B cell (primary cell): ENCODE measurements around the gene RNF40. TPM values are rescaled to one million over a fixed set of nuclear protein-coding genes. Genes with fewer than 3 reads are reported as not detected.

Experiments used
- ATAC-seq: fragments of 200-7000 bp; cut with Tn5 transposase; one replicate; pipeline ENCODE4 v1.10.0; 2021; ENCODE audit warnings: low read depth, mild to moderate bottlenecking, moderate number of reproducible peaks, moderate library complexity
- CTCF ChIA-PET: fragments of 350-600 bp; sonication (Branson Sonifier 250); formaldehyde crosslinking; loops from one replicate; lab custom pipeline; 2021; ENCODE audit warnings: antibody characterized with exemption, inconsistent platforms; lab: Charles Lee
- POLR2A ChIA-PET: fragments of 350-600 bp; sonication (Branson Sonifier 250); formaldehyde crosslinking; loops from one replicate; lab custom pipeline; 2021; ENCODE audit warnings: antibody characterized with exemption; lab: Charles Lee
- DNase-seq: peaks from one replicate; pipeline ENCODE4 v3.0.0; 2013
- H2AFZ ChIP-seq: 2 replicates; pipeline ENCODE4 v1.6.1; 2012; ENCODE audit warnings: mild to moderate bottlenecking, low read depth, low read length; ENCODE audit not compliant: insufficient read depth, poor library complexity, severe bottlenecking
- H3K27ac ChIP-seq, 2 donors: 1 replicate in 1 of 2; 2 replicates in 1 of 2; pipeline ENCODE4 v1.5.1; 2012 to 2013; ENCODE audit warnings: low read length in 2 of 2, mild to moderate bottlenecking in 2 of 2, moderate library complexity in 1 of 2
- H3K27me3 ChIP-seq, 4 experiments: fragments of 200-600 bp in 1 of 4; sonication (generic) in 1 of 4; replicated peaks in 1 of 4; 1 replicate in 2 of 4; 2 replicates in 2 of 4; pipeline versions ENCODE4 v1.6.1 to v1.7.0; 2013 to 2016; ENCODE audit warnings: low read length in 3 of 4, mild to moderate bottlenecking in 2 of 4, mixed read lengths in 1 of 4, moderate library complexity in 1 of 4; ENCODE audit not compliant: insufficient read depth in 4 of 4, control insufficient read depth in 3 of 4; ENCODE audit errors: control extremely low read depth in 1 of 4
- H3K36me3 ChIP-seq, 2 experiments: replicated peaks in 1 of 2; 1 replicate in 1 of 2; 2 replicates in 1 of 2; pipeline versions ENCODE4 v1.6.1 to v1.7.1; 2013; ENCODE audit warnings: low read length in 1 of 2; ENCODE audit not compliant: insufficient read depth in 2 of 2, control insufficient read depth in 1 of 2; ENCODE audit errors: control extremely low read depth in 1 of 2, extremely low read depth in 1 of 2
- H3K4me1 ChIP-seq, 2 donors: fragments of 200-600 bp in 1 of 2; sonication (generic) in 1 of 2; 1 replicate in 1 of 2; 2 replicates in 1 of 2; pipeline versions ENCODE4 v1.5.1 to v1.6.1; 2013 to 2017; ENCODE audit warnings: low read length in 2 of 2; ENCODE audit not compliant: control insufficient read depth in 2 of 2, insufficient read depth in 2 of 2
- H3K4me2 ChIP-seq: replicated peaks from 2 replicates; pipeline ENCODE3; 2012; ENCODE audit warnings: mild to moderate bottlenecking, low read depth, low read length; ENCODE audit not compliant: poor library complexity, severe bottlenecking
- H3K4me3 ChIP-seq, 5 experiments: fragments of 200-600 bp in 1 of 5; sonication (generic) in 1 of 5; 1 replicate in 3 of 5; 2 replicates in 2 of 5; pipeline versions ENCODE4 v1.5.1 to v1.7.0; 2011 to 2016; ENCODE audit warnings: low read length in 4 of 5, mild to moderate bottlenecking in 4 of 5, low read depth in 2 of 5, control low read depth in 1 of 5, moderate library complexity in 1 of 5; ENCODE audit not compliant: insufficient read depth in 1 of 5; ENCODE audit errors: control extremely low read depth in 1 of 5, extremely low read depth in 1 of 5
- H3K79me2 ChIP-seq: fragments of 200-600 bp; sonication (generic); one replicate; pipeline ENCODE4 v1.6.0; 2016; ENCODE audit warnings: low read length; ENCODE audit not compliant: control insufficient read depth, insufficient read depth
- H3K9ac ChIP-seq: fragments of 200-600 bp; sonication (generic); 2 replicates; pipeline ENCODE4 v1.6.1; 2017; ENCODE audit warnings: mild to moderate bottlenecking, low read length, moderate library complexity
- H3K9me3 ChIP-seq, 3 donors: one replicate each; pipeline versions ENCODE4 v1.6.1 to v1.7.1; 2013; ENCODE audit warnings: low read length in 2 of 3; ENCODE audit not compliant: control insufficient read depth in 2 of 3, insufficient read depth in 1 of 3; ENCODE audit errors: control extremely low read depth in 1 of 3
- H4K20me1 ChIP-seq: 2 replicates; pipeline ENCODE4 v1.6.0; 2012; ENCODE audit warnings: mild to moderate bottlenecking, low read length; ENCODE audit not compliant: insufficient read depth, control insufficient read depth, poor library complexity, severe bottlenecking
- H3K27ac Mint-ChIP-seq: one replicate; pipeline ENCODE4 v1.8.0; 2021; ENCODE audit warnings: mixed read lengths
- H3K27me3 Mint-ChIP-seq: one replicate; pipeline ENCODE4 v1.8.0; 2021; ENCODE audit warnings: mixed read lengths
- H3K4me1 Mint-ChIP-seq: one replicate; pipeline ENCODE4 v1.8.0; 2021; ENCODE audit warnings: mixed read lengths
- H3K4me3 Mint-ChIP-seq: one replicate; pipeline ENCODE4 v1.8.0; 2021; ENCODE audit warnings: mixed read lengths
- H3K9me3 Mint-ChIP-seq: one replicate; pipeline ENCODE4 v1.8.0; 2022; ENCODE audit warnings: mixed read lengths; ENCODE audit not compliant: insufficient read depth
- CTCF ChIP-seq: fragments of 200-600 bp; IDR thresholded peaks from one replicate; pipeline ENCODE4 v1.8.0; 2022; ENCODE audit warnings: antibody characterized with exemption, mild to moderate bottlenecking
- EZH2 ChIP-seq: IDR thresholded peaks from 2 replicates; pipeline ENCODE4 v1.6.1; 2012; ENCODE audit warnings: borderline replicate concordance, low read depth, mild to moderate bottlenecking, moderate library complexity, low read length; ENCODE audit not compliant: insufficient read depth, poor library complexity, severe bottlenecking
- WGBS: methylation state at CpG from one replicate; pipeline ENCODE4 v1.1.5; 2013; ENCODE audit warnings: missing lambda C conversion rate; ENCODE audit not compliant: insufficient coverage; 5-methylcytosine and 5-hydroxymethylcytosine counted together
- intact Hi-C: fragments of 100-400 bp; cut with micrococcal nuclease; formaldehyde crosslinking; loops from one replicate; pipeline ENCODE4 v1.10.0; 2022
- polyA plus RNA-seq: library from polyadenylated mRNA; depleted of rRNA; stranded (reverse); fragments of >200 nt; gene quantifications from 2 replicates; pipeline ENCODE4 v1.2.3, GENCODE V29; 2012
- total RNA-seq, 2 donors: library from RNA; stranded (reverse); fragments of 120-200 nt in 1 of 2; gene quantifications; 1 replicate in 1 of 2; 2 replicates in 1 of 2; pipeline versions ENCODE4 v1.2.3 to v1.2.4, GENCODE V29; 2013 to 2022

RNF40 gene
- total and polyA plus RNA-seq, 2 donors (not counting 1 experiment from before 2014, with no cell fraction given), result 41.8 to 121 TPM

- Histone ChIP-seq H3K4me1 (peaks cover 3 to 5% of the 10 kb centered on the region in 2 donors), H4K20me1 (no peaks in the 10 kb centered on the region), H2AFZ (no peak overlapping the region), H3K79me2 (peaks cover 9% of the 10 kb centered on the region), H3K9ac (no peak overlapping the region), H3K9me3 (no peaks in the 10 kb centered on the region), H3K27ac (no peak overlapping the region), H3K36me3 (peaks cover 0 to 27% of the 10 kb centered on the region in 2 experiments), H3K4me2 (no peak overlapping the region), H3K4me3 (no peak overlapping the region), H3K27me3 (no peaks in the 10 kb centered on the region)
- 98% methylated on average over 20 of the region's 20 CpGs for WGBS
- H3K4me1 Mint-ChIP-seq, result peaks cover 19% of the 10 kb centered on the region
- CTCF ChIA-PET, result no interaction called here
- no peaks in the 10 kb centered on the region for H3K9me3 Mint-ChIP-seq
- H3K4me3 Mint-ChIP-seq, result peak overlapping the region; percentile 60
- DNase-seq, result no peak
- TF ChIP-seq CTCF (no peak), EZH2 (no peak)
- intact Hi-C loops, result no loop called here
- POLR2A ChIA-PET, result no interaction called here
- no peak for ATAC-seq
- no peak overlapping the region for H3K27ac Mint-ChIP-seq
- H3K27me3 Mint-ChIP-seq, result no peaks in the 10 kb centered on the region
Observed at GRCh38 chr16:30750876-30751465, 11.2 kb upstream of the RNF40 start.

DNA sequence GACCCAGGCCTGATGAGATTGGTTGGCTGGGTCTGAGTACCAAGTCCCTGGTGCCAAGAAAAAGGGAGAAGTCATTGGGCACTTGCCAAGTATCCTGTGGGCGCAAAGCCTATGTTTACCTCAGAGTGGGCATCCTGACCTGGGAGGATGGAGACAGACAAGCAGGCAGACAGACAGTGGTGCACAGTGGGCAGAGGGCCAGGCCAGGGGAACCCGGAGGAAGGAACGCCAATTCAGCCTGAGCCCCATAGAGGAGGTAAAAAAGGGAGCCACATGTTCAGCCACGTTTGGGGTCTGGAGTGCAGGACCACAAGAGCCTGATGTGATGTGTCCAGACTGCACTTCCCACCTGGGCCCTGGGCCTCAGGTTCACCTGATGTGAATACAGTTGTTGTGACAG is 8.5 kb upstream of the RNF40 start:
- H4K20me1 ChIP-seq, result no peaks in the 10 kb centered on the region
- ATAC-seq (no peak), DNase-seq (no peak)
- Mint-ChIP-seq H3K4me1 (peaks cover 7% of the 10 kb centered on the region), H3K9me3 (no peaks in the 10 kb centered on the region), H3K4me3 (no peak overlapping the region), H3K27me3 (no peaks in the 10 kb centered on the region), H3K27ac (no peak overlapping the region)
- ChIA-PET CTCF (no interaction called here), POLR2A (no interaction called here)
- WGBS, result 91% methylated on average over 4 of the region's 4 CpGs
- no peaks in the 10 kb centered on the region for H3K27me3 ChIP-seq
- no peak overlapping the region for H3K27ac ChIP-seq
- no peak for TF ChIP-seq EZH2
- no peak overlapping the region for H2AFZ ChIP-seq
- no peak overlapping the region for H3K4me2 ChIP-seq
- H3K79me2 ChIP-seq, result peaks cover 9% of the 10 kb centered on the region
- H3K9me3 ChIP-seq, result no peaks in the 10 kb centered on the region
- no peak overlapping the region for H3K9ac ChIP-seq
- intact Hi-C loops, result no loop called here
- H3K4me3 ChIP-seq, result no peak overlapping the region
- H3K4me1 ChIP-seq, result peaks cover under 1% of the 10 kb centered on the region in 2 donors
- peaks cover 0 to 40% of the 10 kb centered on the region in 2 experiments for H3K36me3 ChIP-seq
